Stomach smooth muscle (tissue), 2 donors: ENCODE measurements around the gene MIPOL1.

Experiments
- H3K27ac ChIP-seq: one replicate; pipeline ENCODE4 v1.7.0; 2013; ENCODE audit warnings: mild to moderate bottlenecking, low read length, inconsistent platforms
- H3K27me3 ChIP-seq, 2 donors: one replicate each; pipeline ENCODE4 v1.7.0; 2013; ENCODE audit warnings: low read length in 2 of 2; ENCODE audit not compliant: insufficient read depth in 2 of 2, control insufficient read depth in 1 of 2
- H3K36me3 ChIP-seq, 2 donors: one replicate each; pipeline ENCODE4 v1.7.0; 2013; ENCODE audit warnings: low read length in 2 of 2; ENCODE audit not compliant: control insufficient read depth in 2 of 2, insufficient read depth in 2 of 2
- H3K4me1 ChIP-seq: one replicate; pipeline ENCODE4 v1.7.0; 2013; ENCODE audit warnings: low read length; ENCODE audit not compliant: control insufficient read depth, insufficient read depth
- H3K4me3 ChIP-seq, 2 donors: one replicate each; pipeline ENCODE4 v1.7.0; 2013; ENCODE audit warnings: low read length in 2 of 2
- H3K9ac ChIP-seq, 2 donors: one replicate each; pipeline ENCODE4 v1.7.0; 2013; ENCODE audit warnings: low read length in 2 of 2, mild to moderate bottlenecking in 1 of 2
- H3K9me3 ChIP-seq, 2 donors: one replicate each; pipeline ENCODE4 v1.7.0; 2013; ENCODE audit warnings: low read length in 2 of 2; ENCODE audit not compliant: control insufficient read depth in 2 of 2
- donor health status: healthy.
- donor health status: Pancreatic carcinoma.

The MIPOL1 gene

GRCh38 chr14:37591311-37591940, 393.7 kb downstream of the MIPOL1 start:
- Histone ChIP-seq H3K36me3 (no peaks in the 10 kb centered on the region), H3K27ac (no peak overlapping the region), H3K9me3 (peaks cover 0 to 4% of the 10 kb centered on the region in 2 donors), H3K4me3 (no peak overlapping the region), H3K4me1 (peaks cover 22% of the 10 kb centered on the region), H3K27me3 (peaks cover 60 to 88% of the 10 kb centered on the region in 2 donors), H3K9ac (no peak overlapping the region)

- H3K27me3 ChIP-seq = peaks cover 65 to 88% of the 10 kb centered on the region in 2 donors
- no peak overlapping the region for H3K4me3 ChIP-seq
Measured at GRCh38 chr14:37591941-37592481, 394.3 kb downstream of the MIPOL1 start.

GRCh38 chr14:37592482-37593408, 395.0 kb downstream of the MIPOL1 start:
- Histone ChIP-seq H3K27me3 (peaks cover 71 to 88% of the 10 kb centered on the region in 2 donors), H3K36me3 (no peaks in the 10 kb centered on the region), H3K4me3 (no peak overlapping the region), H3K4me1 (peaks cover 24% of the 10 kb centered on the region), H3K27ac (no peak overlapping the region), H3K9ac (no peak overlapping the region), H3K9me3 (peaks cover 0 to 4% of the 10 kb centered on the region in 2 donors)

More at GRCh38 chr14:37591941-37592481, 394.3 kb downstream of the MIPOL1 start:
- Histone ChIP-seq H3K27ac (no peak overlapping the region), H3K4me1 (peaks cover 22% of the 10 kb centered on the region), H3K9me3 (peaks cover 0 to 4% of the 10 kb centered on the region in 2 donors), H3K36me3 (no peaks in the 10 kb centered on the region), H3K9ac (no peak overlapping the region)

GRCh38 chr14:37593511-37594237, 395.9 kb downstream of the MIPOL1 start:
- H3K9ac ChIP-seq = no peak overlapping the region
- peak overlapping the region in 1 of 2 donors; percentile 61 for H3K4me3 ChIP-seq
- H3K27ac ChIP-seq = no peak overlapping the region
- peaks cover 71 to 88% of the 10 kb centered on the region in 2 donors for H3K27me3 ChIP-seq
- H3K9me3 ChIP-seq = peaks cover 0 to 4% of the 10 kb centered on the region in 2 donors
- H3K36me3 ChIP-seq = no peaks in the 10 kb centered on the region
- H3K4me1 ChIP-seq = peaks cover 18% of the 10 kb centered on the region

GRCh38 chr14:37594238-37594970, 396.7 kb downstream of the MIPOL1 start:
- H3K9me3 ChIP-seq = peaks cover 0 to 4% of the 10 kb centered on the region in 2 donors
- H3K36me3 ChIP-seq = no peaks in the 10 kb centered on the region
- no peak overlapping the region for H3K27ac ChIP-seq
- no peak overlapping the region for H3K9ac ChIP-seq
- peak overlapping the region in 1 of 2 donors; percentile 61 for H3K4me3 ChIP-seq
- peaks cover 71 to 88% of the 10 kb centered on the region in 2 donors for H3K27me3 ChIP-seq
- peaks cover 18% of the 10 kb centered on the region for H3K4me1 ChIP-seq

GRCh38 chr14:37594971-37595808, 397.5 kb downstream of the MIPOL1 start, which contains the start of the genes FOXA1 and TTC6:
Gene FOXA1 (minus strand): TSS chr14:37595249. CDS start chr14:37594972, 277 bp downstream.
Gene TTC6 (plus strand): TSS chr14:37595629. CDS start chr14:37622065, 26,436 bp downstream.
- Histone ChIP-seq H3K4me1 (peaks cover 24% of the 10 kb centered on the region), H3K9me3 (peaks cover 0 to 4% of the 10 kb centered on the region in 2 donors), H3K9ac (no peak within 1 kb of the TSS), H3K4me3 (peak within 1 kb of the TSS in 1 of 2 donors; percentile 61), H3K27ac (no peak within 1 kb of the TSS), H3K36me3 (no peaks in the 10 kb centered on the region), H3K27me3 (peaks cover 77 to 91% of the 10 kb centered on the region in 2 donors)

- H3K4me3 ChIP-seq = peak overlapping the region in 1 of 2 donors; percentile 61
- peaks cover 77 to 91% of the 10 kb centered on the region in 2 donors for H3K27me3 ChIP-seq
- no peak overlapping the region for H3K27ac ChIP-seq
- H3K9me3 ChIP-seq = no peaks in the 10 kb centered on the region
- no peaks in the 10 kb centered on the region for H3K36me3 ChIP-seq
- H3K4me1 ChIP-seq = peaks cover 24% of the 10 kb centered on the region
- no peak overlapping the region for H3K9ac ChIP-seq
Measured at GRCh38 chr14:37595809-37596621, 398.3 kb downstream of the MIPOL1 start.

- peaks cover 23% of the 10 kb centered on the region for H3K4me1 ChIP-seq
- no peak overlapping the region for H3K4me3 ChIP-seq
- no peak overlapping the region for H3K9ac ChIP-seq
- H3K27me3 ChIP-seq = peaks cover 81 to 91% of the 10 kb centered on the region in 2 donors
- no peak overlapping the region for H3K27ac ChIP-seq
- H3K9me3 ChIP-seq = peaks cover 0 to 5% of the 10 kb centered on the region in 2 donors
- H3K36me3 ChIP-seq = no peaks in the 10 kb centered on the region
Measured at GRCh38 chr14:37596790-37597472, 399.2 kb downstream of the MIPOL1 start.
